ENCODE measurements around the gene NWD2. TPM values are rescaled to one million over a fixed set of nuclear protein-coding genes. Genes with fewer than 3 reads are reported as not detected.

NWD2 gene
- total RNA-seq, 4 donors from 2014 or later = 0.12 to 0.67 (median 0.15) TPM; not detected in 1

DNA sequence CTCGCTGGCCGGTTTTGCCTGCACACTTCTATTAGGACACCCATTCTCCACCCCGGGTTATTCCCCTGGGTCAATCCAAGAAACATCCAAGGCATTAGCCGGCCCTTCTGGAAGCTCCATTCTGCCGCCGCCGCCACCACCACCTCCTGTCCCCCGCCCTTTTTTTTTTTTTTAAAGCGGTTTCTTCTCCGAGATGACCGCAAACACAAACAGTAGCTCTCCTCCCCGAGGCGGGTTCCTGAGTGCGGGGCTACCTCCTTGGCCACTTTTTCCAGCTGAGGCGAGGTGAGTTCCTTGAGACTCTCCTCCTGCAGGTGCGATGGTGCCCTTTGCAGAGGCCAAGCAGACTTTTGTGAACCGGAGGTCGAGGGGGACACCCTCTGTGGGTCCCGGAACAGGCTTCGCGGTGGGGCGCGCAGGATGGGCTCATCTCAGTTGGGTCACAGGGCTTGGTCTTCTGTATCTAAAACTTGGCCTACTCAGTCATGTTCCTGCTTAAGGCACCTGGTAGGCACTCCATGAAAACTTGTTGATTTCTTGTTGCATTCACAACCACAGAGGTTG lies 930 bp downstream of the NWD2 start:
- TF ChIP-seq, protein P1, sequence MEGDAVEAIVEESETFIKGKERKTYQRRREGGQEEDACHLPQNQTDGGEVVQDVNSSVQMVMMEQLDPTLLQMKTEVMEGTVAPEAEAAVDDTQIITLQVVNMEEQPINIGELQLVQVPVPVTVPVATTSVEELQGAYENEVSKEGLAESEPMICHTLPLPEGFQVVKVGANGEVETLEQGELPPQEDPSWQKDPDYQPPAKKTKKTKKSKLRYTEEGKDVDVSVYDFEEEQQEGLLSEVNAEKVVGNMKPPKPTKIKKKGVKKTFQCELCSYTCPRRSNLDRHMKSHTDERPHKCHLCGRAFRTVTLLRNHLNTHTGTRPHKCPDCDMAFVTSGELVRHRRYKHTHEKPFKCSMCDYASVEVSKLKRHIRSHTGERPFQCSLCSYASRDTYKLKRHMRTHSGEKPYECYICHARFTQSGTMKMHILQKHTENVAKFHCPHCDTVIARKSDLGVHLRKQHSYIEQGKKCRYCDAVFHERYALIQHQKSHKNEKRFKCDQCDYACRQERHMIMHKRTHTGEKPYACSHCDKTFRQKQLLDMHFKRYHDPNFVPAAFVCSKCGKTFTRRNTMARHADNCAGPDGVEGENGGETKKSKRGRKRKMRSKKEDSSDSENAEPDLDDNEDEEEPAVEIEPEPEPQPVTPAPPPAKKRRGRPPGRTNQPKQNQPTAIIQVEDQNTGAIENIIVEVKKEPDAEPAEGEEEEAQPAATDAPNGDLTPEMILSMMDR (IDR thresholded peaks at IDR 0.05) = no peak
- TF ChIP-seq EP300 (IDR thresholded peaks at IDR 0.05) (no peak), POLR2AphosphoS5 (IDR thresholded peaks at IDR 0.05) (no peak), POLR2A (IDR thresholded peaks at IDR 0.05) (no peak)

DNA sequence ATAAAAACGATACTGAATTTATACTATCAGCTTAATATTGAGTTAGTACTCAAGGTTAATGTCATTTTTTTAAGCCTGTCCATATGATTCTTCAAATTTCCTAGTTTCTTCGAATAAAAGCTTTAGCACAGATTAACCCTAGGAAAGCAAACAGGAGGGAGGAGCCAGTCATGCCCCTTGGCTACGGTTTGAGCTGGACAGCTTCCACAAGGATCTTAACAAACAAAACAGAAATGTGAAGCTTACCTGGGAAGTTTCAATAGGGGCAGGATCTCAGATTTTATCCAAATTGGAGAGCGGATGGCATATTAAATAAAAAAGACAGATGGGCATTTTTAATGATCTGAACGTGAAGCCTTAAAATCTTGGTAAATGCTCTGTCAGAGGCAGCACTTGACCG lies 2.3 kb downstream of the NWD2 start:
- Histone ChIP-seq H3K9me3 (no peaks in the 10 kb centered on the region), H3K27ac (no peak overlapping the region), H3K4me3 (no peak overlapping the region), H3K36me3 (no peaks in the 10 kb centered on the region), H3K27me3 (peaks cover 72% of the 10 kb centered on the region), H3K4me1 (peaks cover 0 to 17% (median 8%) of the 10 kb centered on the region in 3 donors)
- TF ChIP-seq, protein P1 (IDR thresholded peaks at IDR 0.05) = no peak
- TF ChIP-seq POLR2AphosphoS5 (IDR thresholded peaks at IDR 0.05) (no peak), POLR2A (IDR thresholded peaks at IDR 0.05) (no peak), EP300 (IDR thresholded peaks at IDR 0.05) (no peak)
- ATAC-seq = no peak
- 37 to 46% methylated on average over 6 of the region's 6 CpGs for WGBS, 2 donors (ENCODE audit: low coverage in 1 of 2)

More for the DNA sequence above, 930 bp downstream of the NWD2 start:
- peaks cover 68% of the 10 kb centered on the region for H3K27me3 ChIP-seq
- no peaks in the 10 kb centered on the region for H3K36me3 ChIP-seq
- WGBS, 2 donors (ENCODE audit: low coverage in 1 of 2) = 1% methylated on average over 14 to 19 of the region's 23 CpGs
- H3K9me3 ChIP-seq = no peaks in the 10 kb centered on the region
- ATAC-seq = no peak
- peak overlapping the region in 1 of 2 donors; percentile 38 for H3K4me3 ChIP-seq
- peaks cover 0 to 17% (median 8%) of the 10 kb centered on the region in 3 donors for H3K4me1 ChIP-seq
- no peak overlapping the region for H3K27ac ChIP-seq

DNA sequence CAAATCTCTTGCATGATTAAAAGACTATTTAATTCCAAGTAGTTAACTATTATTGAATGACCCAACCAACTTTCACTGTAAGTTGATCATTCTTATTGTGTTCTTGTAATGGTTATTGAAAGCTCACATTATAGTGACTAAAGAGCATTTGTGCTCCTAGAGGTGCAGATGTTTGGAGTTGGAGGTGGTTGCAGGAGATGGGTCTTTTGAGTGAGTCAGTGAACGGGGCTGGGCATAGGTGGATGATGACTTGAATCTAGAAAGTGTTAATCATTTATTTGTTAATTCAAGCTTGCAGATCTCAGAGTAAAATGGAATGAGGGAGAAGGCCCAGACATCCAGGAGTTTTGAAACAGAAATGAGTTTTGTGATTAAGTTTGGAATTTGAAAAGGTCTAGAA lies 13.7 kb downstream of the NWD2 start:
- Histone ChIP-seq H3K36me3 (no peaks in the 10 kb centered on the region), H3K4me1 (no peaks in the 10 kb centered on the region), H3K4me3 (no peak overlapping the region), H3K27ac (no peak overlapping the region), H3K9me3 (no peaks in the 10 kb centered on the region), H3K27me3 (peaks cover 2% of the 10 kb centered on the region)
- TF ChIP-seq, protein P1 (IDR thresholded peaks at IDR 0.05) = no peak
- TF ChIP-seq POLR2A (IDR thresholded peaks at IDR 0.05) (no peak), POLR2AphosphoS5 (IDR thresholded peaks at IDR 0.05) (no peak), EP300 (IDR thresholded peaks at IDR 0.05) (no peak)
- WGBS, 2 donors (ENCODE audit: low coverage in 1 of 2) = 63% methylated on average over 1 of the region's 1 CpG; no CpG with 5 or more reads in 1 of the 2 donors
- no peak for ATAC-seq

DNA sequence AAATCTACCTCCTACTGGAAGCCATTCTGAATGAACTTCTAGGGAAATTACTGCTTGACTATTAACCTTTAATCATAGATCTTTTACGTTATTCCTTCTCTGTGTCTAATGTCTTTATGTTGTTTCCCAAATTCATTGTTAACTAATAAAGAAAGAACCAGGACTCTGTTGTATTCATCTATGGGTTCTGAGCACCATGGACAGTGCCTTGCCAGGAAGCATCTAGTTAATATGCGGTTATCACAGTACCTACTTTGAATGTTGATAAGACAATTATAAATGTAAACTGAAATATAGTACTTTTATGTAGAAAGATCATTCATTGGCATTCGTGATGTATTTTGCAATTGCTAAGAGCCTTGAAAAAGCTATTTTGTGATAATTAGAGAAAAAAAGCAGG lies 23.8 kb downstream of the NWD2 start:
- no peak for ATAC-seq
- TF ChIP-seq, protein P1 (IDR thresholded peaks at IDR 0.05) = no peak
- no peak for TF ChIP-seq POLR2A (IDR thresholded peaks at IDR 0.05)
- no peak for TF ChIP-seq POLR2AphosphoS5 (IDR thresholded peaks at IDR 0.05)
- no peak for TF ChIP-seq EP300 (IDR thresholded peaks at IDR 0.05)

DNA sequence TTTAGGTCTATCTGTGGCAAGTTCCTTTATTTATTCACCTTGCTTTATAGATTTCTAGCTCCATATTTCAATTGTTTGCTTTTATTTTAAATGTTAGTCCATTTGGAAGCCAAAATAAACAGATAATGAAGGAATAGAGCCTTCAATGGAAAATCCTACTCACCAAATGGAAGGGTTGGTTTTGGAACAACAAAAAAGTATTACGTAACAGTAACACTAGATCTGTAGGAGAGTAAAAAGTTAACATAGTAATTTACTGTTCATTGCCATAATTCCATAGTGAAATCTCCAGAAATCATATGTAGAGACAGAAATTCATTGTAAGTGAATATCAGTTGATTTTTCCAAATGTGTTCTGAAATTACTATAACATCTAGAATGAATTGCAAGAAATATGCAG lies 34.6 kb downstream of the NWD2 start:
- no peak for ATAC-seq

More for the DNA sequence above, 23.8 kb downstream of the NWD2 start:
- Histone ChIP-seq H3K9me3 (no peaks in the 10 kb centered on the region), H3K4me3 (no peak overlapping the region), H3K4me1 (no peaks in the 10 kb centered on the region), H3K36me3 (no peaks in the 10 kb centered on the region), H3K27me3 (no peaks in the 10 kb centered on the region), H3K27ac (no peak overlapping the region)
- whole genome bisulfite sequencing, 2 donors (ENCODE audit: low coverage in 1 of 2) = 54 to 58% methylated on average over 3 of the region's 3 CpGs

More for the DNA sequence above, 34.6 kb downstream of the NWD2 start:
- TF ChIP-seq POLR2A (IDR thresholded peaks at IDR 0.05) (no peak), POLR2AphosphoS5 (IDR thresholded peaks at IDR 0.05) (no peak), EP300 (IDR thresholded peaks at IDR 0.05) (no peak)
- TF ChIP-seq, protein P1 (IDR thresholded peaks at IDR 0.05) = no peak
- Histone ChIP-seq H3K4me3 (no peak overlapping the region), H3K4me1 (no peaks in the 10 kb centered on the region), H3K27ac (no peak overlapping the region), H3K9me3 (peaks cover 0 to 23% (median 0%) of the 10 kb centered on the region in 3 donors), H3K27me3 (no peaks in the 10 kb centered on the region), H3K36me3 (no peaks in the 10 kb centered on the region)
- WGBS, 2 donors (ENCODE audit: low coverage in 1 of 2) = 67 to 82% methylated on average over 1 of the region's 1 CpG

All from gastroesophageal sphincter (tissue), 4 donors.